T-helper 17 cell (primary cell): ENCODE measurements around the gene SCGB3A1. TPM values are rescaled to one million over a fixed set of nuclear protein-coding genes. Genes with fewer than 3 reads are reported as not detected.

Experiments used
- ATAC-seq: fragments of 150-1000 bp; cut with Tn5 transposase; 2 replicates; pipeline ENCODE4 v1.10.0; 2021; ENCODE audit warnings: mild to moderate bottlenecking, moderate library complexity
- DNase-seq, 3 donors: peaks; one replicate each; pipeline versions ENCODE4 v3.0.0 to v3.0.0-alpha.2; 2020 to 2021
- H3K9me3 ChIP-seq: one replicate; pipeline ENCODE4 v1.7.0; 2013; ENCODE audit warnings: low read length, mild to moderate bottlenecking; ENCODE audit not compliant: control insufficient read depth, poor library complexity, severe bottlenecking
- H3K27ac Mint-ChIP-seq: one replicate; pipeline ENCODE4 v1.8.0; 2022; ENCODE audit warnings: mild to moderate bottlenecking, moderate library complexity, mixed read lengths
- H3K27me3 Mint-ChIP-seq: one replicate; pipeline ENCODE4 v1.8.0; 2022; ENCODE audit warnings: mixed read lengths
- H3K36me3 Mint-ChIP-seq: one replicate; pipeline ENCODE4 v1.8.0; 2022; ENCODE audit warnings: low read depth, mixed read lengths
- H3K4me1 Mint-ChIP-seq: one replicate; pipeline ENCODE4 v1.8.0; 2022; ENCODE audit warnings: mild to moderate bottlenecking, mixed read lengths
- H3K4me3 Mint-ChIP-seq: one replicate; pipeline ENCODE4 v1.8.0; 2022; ENCODE audit warnings: mild to moderate bottlenecking, moderate library complexity, mixed read lengths
- total RNA-seq, 4 donors: library from RNA in 2 of 4; stranded (reverse) in 2 of 4; gene quantifications; one replicate each; pipeline ENCODE4 v1.2.3 and lab custom pipeline; 2022 to 2026

Gene SCGB3A1
- total RNA-seq, 2 donors from 2014 or later, result 4.1 TPM; not detected in 1

GRCh38 chr5:180620014-180620413, 28.7 kb upstream of the SCGB3A1 start:
- H3K27ac Mint-ChIP-seq, result no peak overlapping the region

GRCh38 chr5:180619563-180619915, 28.2 kb upstream of the SCGB3A1 start:
- H3K27ac Mint-ChIP-seq, result no peak overlapping the region
- H3K4me1 Mint-ChIP-seq, result peaks cover 4% of the 10 kb centered on the region
- no peaks in the 10 kb centered on the region for H3K36me3 Mint-ChIP-seq
- DNase-seq (no peak), ATAC-seq (no peak)
- H3K4me3 Mint-ChIP-seq, result no peak overlapping the region
- H3K9me3 ChIP-seq, result no peaks in the 10 kb centered on the region
- H3K27me3 Mint-ChIP-seq, result no peaks in the 10 kb centered on the region

More at GRCh38 chr5:180620014-180620413, 28.7 kb upstream of the SCGB3A1 start:
- H3K9me3 ChIP-seq, result no peaks in the 10 kb centered on the region
- H3K4me1 Mint-ChIP-seq, result peaks cover 5% of the 10 kb centered on the region
- no peaks in the 10 kb centered on the region for H3K36me3 Mint-ChIP-seq
- DNase-seq (no peak), ATAC-seq (no peak)
- peak overlapping the region; percentile 39 for H3K4me3 Mint-ChIP-seq
- H3K27me3 Mint-ChIP-seq, result no peaks in the 10 kb centered on the region

- no peak overlapping the region for H3K4me3 Mint-ChIP-seq
- peak; percentile 55 for ATAC-seq
Measured at GRCh38 chr5:180618829-180619562, 27.7 kb upstream of the SCGB3A1 start.

GRCh38 chr5:180618487-180618828, 27.2 kb upstream of the SCGB3A1 start:
- DNase-seq (no peak), ATAC-seq (no peak)
- H3K9me3 ChIP-seq, result no peaks in the 10 kb centered on the region
- Mint-ChIP-seq H3K4me1 (peaks cover 2% of the 10 kb centered on the region), H3K27ac (no peak overlapping the region), H3K27me3 (no peaks in the 10 kb centered on the region), H3K36me3 (no peaks in the 10 kb centered on the region), H3K4me3 (no peak overlapping the region)

More at GRCh38 chr5:180618829-180619562, 27.7 kb upstream of the SCGB3A1 start:
- H3K36me3 Mint-ChIP-seq, result no peaks in the 10 kb centered on the region
- no peak for DNase-seq
- H3K9me3 ChIP-seq, result no peaks in the 10 kb centered on the region
- peaks cover 3% of the 10 kb centered on the region for H3K4me1 Mint-ChIP-seq
- no peak overlapping the region for H3K27ac Mint-ChIP-seq
- no peaks in the 10 kb centered on the region for H3K27me3 Mint-ChIP-seq

- Mint-ChIP-seq H3K4me1 (peaks cover 2% of the 10 kb centered on the region), H3K4me3 (no peak overlapping the region), H3K36me3 (no peaks in the 10 kb centered on the region)
Measured at GRCh38 chr5:180613814-180614188, 22.5 kb upstream of the SCGB3A1 start.

GRCh38 chr5:180613188-180613813, 22.0 kb upstream of the SCGB3A1 start:
- DNase-seq (no peak), ATAC-seq (no peak)
- Mint-ChIP-seq H3K36me3 (no peaks in the 10 kb centered on the region), H3K4me1 (peaks cover 3% of the 10 kb centered on the region), H3K27me3 (peaks cover 11% of the 10 kb centered on the region), H3K4me3 (no peak overlapping the region), H3K27ac (no peak overlapping the region)
- H3K9me3 ChIP-seq, result no peaks in the 10 kb centered on the region

More at GRCh38 chr5:180613814-180614188, 22.5 kb upstream of the SCGB3A1 start:
- H3K27me3 Mint-ChIP-seq, result peaks cover 8% of the 10 kb centered on the region
- DNase-seq, result no peak
- no peak for ATAC-seq
- H3K27ac Mint-ChIP-seq, result no peak overlapping the region
- H3K9me3 ChIP-seq, result no peaks in the 10 kb centered on the region

- H3K4me1 Mint-ChIP-seq, result peaks cover 8% of the 10 kb centered on the region
- no peak overlapping the region for H3K27ac Mint-ChIP-seq
- H3K27me3 Mint-ChIP-seq, result peaks cover 11% of the 10 kb centered on the region
- ATAC-seq (no peak), DNase-seq (no peak)
- no peaks in the 10 kb centered on the region for H3K36me3 Mint-ChIP-seq
- no peak overlapping the region for H3K4me3 Mint-ChIP-seq
- H3K9me3 ChIP-seq, result no peaks in the 10 kb centered on the region
Measured at GRCh38 chr5:180612683-180613082, 21.4 kb upstream of the SCGB3A1 start.

GRCh38 chr5:180611140-180611850, 20.0 kb upstream of the SCGB3A1 start:
- no peak overlapping the region for H3K4me3 Mint-ChIP-seq
- no peaks in the 10 kb centered on the region for H3K36me3 Mint-ChIP-seq
- no peak overlapping the region for H3K27ac Mint-ChIP-seq
- no peak for ATAC-seq
- H3K9me3 ChIP-seq, result no peaks in the 10 kb centered on the region
- DNase-seq, result no peak
- H3K27me3 Mint-ChIP-seq, result peaks cover 14% of the 10 kb centered on the region
- peaks cover 8% of the 10 kb centered on the region for H3K4me1 Mint-ChIP-seq

- Mint-ChIP-seq H3K4me1 (peaks cover 12% of the 10 kb centered on the region), H3K27ac (no peak overlapping the region), H3K27me3 (peaks cover 20% of the 10 kb centered on the region), H3K4me3 (no peak overlapping the region), H3K36me3 (no peaks in the 10 kb centered on the region)
- no peaks in the 10 kb centered on the region for H3K9me3 ChIP-seq
- no peak for DNase-seq
- ATAC-seq, result no peak
Measured at GRCh38 chr5:180609817-180610550, 18.7 kb upstream of the SCGB3A1 start.

GRCh38 chr5:180609386-180609785, 18.1 kb upstream of the SCGB3A1 start:
- Mint-ChIP-seq H3K27ac (no peak overlapping the region), H3K27me3 (peaks cover 26% of the 10 kb centered on the region), H3K4me1 (peaks cover 15% of the 10 kb centered on the region), H3K4me3 (no peak overlapping the region), H3K36me3 (no peaks in the 10 kb centered on the region)
- no peaks in the 10 kb centered on the region for H3K9me3 ChIP-seq
- DNase-seq (no peak), ATAC-seq (no peak)

GRCh38 chr5:180608572-180609310, 17.4 kb upstream of the SCGB3A1 start:
- Mint-ChIP-seq H3K36me3 (no peaks in the 10 kb centered on the region), H3K27me3 (peaks cover 28% of the 10 kb centered on the region), H3K27ac (no peak overlapping the region), H3K4me1 (peaks cover 17% of the 10 kb centered on the region), H3K4me3 (no peak overlapping the region)
- no peak for DNase-seq
- no peak for ATAC-seq
- H3K9me3 ChIP-seq, result no peaks in the 10 kb centered on the region

GRCh38 chr5:180607861-180608571, 16.7 kb upstream of the SCGB3A1 start:
- H3K9me3 ChIP-seq, result no peaks in the 10 kb centered on the region
- Mint-ChIP-seq H3K4me1 (peaks cover 17% of the 10 kb centered on the region), H3K27ac (no peak overlapping the region), H3K36me3 (no peaks in the 10 kb centered on the region), H3K4me3 (no peak overlapping the region), H3K27me3 (peaks cover 28% of the 10 kb centered on the region)
- no peak for ATAC-seq
- no peak for DNase-seq
